ENCODE results near the gene PSAT1. TPM values are rescaled to one million over a fixed set of nuclear protein-coding genes. Genes with fewer than 3 reads are reported as not detected.

The PSAT1 gene
- total and polyA plus RNA-seq, 5 donors: 1.0 to 2.3 (median 1.4) TPM

- H3K9me3 ChIP-seq (ENCODE audit: control insufficient read depth, low read length): no peaks in the 10 kb centered on the region
- DNase-seq: no peak
- no peak overlapping the region for H3K4me3 ChIP-seq (ENCODE audit: low read length)
- H3K27ac ChIP-seq (ENCODE audit: low read length): no peak overlapping the region
- no peaks in the 10 kb centered on the region for H3K27me3 ChIP-seq (ENCODE audit: control insufficient read depth, insufficient read depth)
- WGBS: 79% methylated on average over 1 of the region's 1 CpG
- no peak for ATAC-seq
- intact Hi-C loops (cut with DNase I): no loop called here
- H3K4me1 ChIP-seq (ENCODE audit: control insufficient read depth, insufficient read depth, low read length): no peaks in the 10 kb centered on the region
Observed at GRCh38 chr9:78304357-78304756, 7.4 kb downstream of the PSAT1 start.

GRCh38 chr9:78306222-78307076 is 9.5 kb downstream of the PSAT1 start:
- H3K4me3 ChIP-seq (ENCODE audit: low read length): no peak overlapping the region
- ATAC-seq: no peak
- H3K27ac ChIP-seq (ENCODE audit: low read length): no peak overlapping the region
- H3K27me3 ChIP-seq (ENCODE audit: control insufficient read depth, insufficient read depth): no peaks in the 10 kb centered on the region
- intact Hi-C loops (cut with DNase I): no loop called here
- H3K4me1 ChIP-seq (ENCODE audit: control insufficient read depth, insufficient read depth, low read length): no peaks in the 10 kb centered on the region
- no peaks in the 10 kb centered on the region for H3K9me3 ChIP-seq (ENCODE audit: control insufficient read depth, low read length)
- DNase-seq: no peak
- 92% methylated on average over 16 of the region's 16 CpGs for WGBS

GRCh38 chr9:78307360-78307759 is 10.4 kb downstream of the PSAT1 start:
- no peak for DNase-seq
- Histone ChIP-seq H3K4me1 (ENCODE audit: control insufficient read depth, insufficient read depth, low read length) (no peaks in the 10 kb centered on the region), H3K9me3 (ENCODE audit: control insufficient read depth, low read length) (no peaks in the 10 kb centered on the region), H3K27ac (ENCODE audit: low read length) (no peak overlapping the region), H3K27me3 (ENCODE audit: control insufficient read depth, insufficient read depth) (no peaks in the 10 kb centered on the region), H3K4me3 (ENCODE audit: low read length) (no peak overlapping the region)
- intact Hi-C loops (cut with DNase I): no loop called here
- no peak for ATAC-seq
- WGBS: 78% methylated on average over 2 of the region's 2 CpGs

- DNase-seq (no peak), ATAC-seq (no peak)
- H3K9me3 ChIP-seq (ENCODE audit: control insufficient read depth, low read length): no peaks in the 10 kb centered on the region
- intact Hi-C loops (cut with DNase I): no loop called here
- no peak overlapping the region for H3K4me3 ChIP-seq (ENCODE audit: low read length)
- no peaks in the 10 kb centered on the region for H3K27me3 ChIP-seq (ENCODE audit: control insufficient read depth, insufficient read depth)
- WGBS: 69% methylated on average over 6 of the region's 6 CpGs
- H3K27ac ChIP-seq (ENCODE audit: low read length): no peak overlapping the region
- H3K4me1 ChIP-seq (ENCODE audit: control insufficient read depth, insufficient read depth, low read length): no peaks in the 10 kb centered on the region
Observed at GRCh38 chr9:78309066-78309465, 12.1 kb downstream of the PSAT1 start.

GRCh38 chr9:78311075-78311474 is 14.2 kb downstream of the PSAT1 start:
- H3K9me3 ChIP-seq (ENCODE audit: control insufficient read depth, low read length): no peaks in the 10 kb centered on the region
- H3K4me1 ChIP-seq (ENCODE audit: control insufficient read depth, insufficient read depth, low read length): peaks cover 2% of the 10 kb centered on the region
- H3K27ac ChIP-seq (ENCODE audit: low read length): no peak overlapping the region
- DNase-seq (no peak), ATAC-seq (no peak)
- 95% methylated on average over 5 of the region's 5 CpGs for WGBS
- intact Hi-C loops (cut with DNase I): no loop called here
- no peaks in the 10 kb centered on the region for H3K27me3 ChIP-seq (ENCODE audit: control insufficient read depth, insufficient read depth)
- no peak overlapping the region for H3K4me3 ChIP-seq (ENCODE audit: low read length)

GRCh38 chr9:78311886-78312524 is 15.1 kb downstream of the PSAT1 start:
- ATAC-seq (no peak), DNase-seq (no peak)
- Histone ChIP-seq H3K4me3 (ENCODE audit: low read length) (no peak overlapping the region), H3K4me1 (ENCODE audit: control insufficient read depth, insufficient read depth, low read length) (peaks cover 2% of the 10 kb centered on the region), H3K27ac (ENCODE audit: low read length) (no peak overlapping the region), H3K27me3 (ENCODE audit: control insufficient read depth, insufficient read depth) (no peaks in the 10 kb centered on the region), H3K9me3 (ENCODE audit: control insufficient read depth, low read length) (no peaks in the 10 kb centered on the region)
- 62% methylated on average over 9 of the region's 9 CpGs for WGBS
- intact Hi-C loops (cut with DNase I): no loop called here

GRCh38 chr9:78314550-78314949 is 17.6 kb downstream of the PSAT1 start:
- H3K4me3 ChIP-seq (ENCODE audit: low read length): no peak overlapping the region
- no peaks in the 10 kb centered on the region for H3K27me3 ChIP-seq (ENCODE audit: control insufficient read depth, insufficient read depth)
- no peak overlapping the region for H3K27ac ChIP-seq (ENCODE audit: low read length)
- no peak for DNase-seq
- intact Hi-C loops (cut with DNase I): no loop called here
- 91% methylated on average over 5 of the region's 5 CpGs for WGBS
- H3K4me1 ChIP-seq (ENCODE audit: control insufficient read depth, insufficient read depth, low read length): peaks cover 5% of the 10 kb centered on the region
- no peak for ATAC-seq
- H3K9me3 ChIP-seq (ENCODE audit: control insufficient read depth, low read length): no peaks in the 10 kb centered on the region

- intact Hi-C loops (cut with DNase I): no loop called here
- no peak overlapping the region for H3K27ac ChIP-seq (ENCODE audit: low read length)
- DNase-seq: no peak
- ATAC-seq: peak in 1 of 2 donors; percentile 22
- no peak overlapping the region for H3K4me3 ChIP-seq (ENCODE audit: low read length)
- no peaks in the 10 kb centered on the region for H3K9me3 ChIP-seq (ENCODE audit: control insufficient read depth, low read length)
- H3K27me3 ChIP-seq (ENCODE audit: control insufficient read depth, insufficient read depth): no peaks in the 10 kb centered on the region
- WGBS: 40% methylated on average over 8 of the region's 8 CpGs
- peaks cover 5% of the 10 kb centered on the region for H3K4me1 ChIP-seq (ENCODE audit: control insufficient read depth, insufficient read depth, low read length)
Observed at GRCh38 chr9:78314953-78315870, 18.3 kb downstream of the PSAT1 start.

GRCh38 chr9:78316166-78316892 is 19.4 kb downstream of the PSAT1 start:
- intact Hi-C loops (cut with DNase I): no loop called here
- no peak for DNase-seq
- no peak overlapping the region for H3K27ac ChIP-seq (ENCODE audit: low read length)
- H3K27me3 ChIP-seq (ENCODE audit: control insufficient read depth, insufficient read depth): no peaks in the 10 kb centered on the region
- no peak for ATAC-seq
- 88% methylated on average over 11 of the region's 11 CpGs for WGBS
- no peak overlapping the region for H3K4me3 ChIP-seq (ENCODE audit: low read length)
- H3K4me1 ChIP-seq (ENCODE audit: control insufficient read depth, insufficient read depth, low read length): peaks cover 5% of the 10 kb centered on the region
- H3K9me3 ChIP-seq (ENCODE audit: control insufficient read depth, low read length): no peaks in the 10 kb centered on the region

GRCh38 chr9:78319197-78320029 is 22.5 kb downstream of the PSAT1 start:
- DNase-seq: peak in 2 of 3 donors; percentile 18 to 69

More at GRCh38 chr9:78319197-78320029, 22.5 kb downstream of the PSAT1 start:
- Histone ChIP-seq H3K27ac (ENCODE audit: low read length) (no peak overlapping the region), H3K4me3 (ENCODE audit: low read length) (no peak overlapping the region), H3K4me1 (ENCODE audit: control insufficient read depth, insufficient read depth, low read length) (peaks cover 5% of the 10 kb centered on the region), H3K27me3 (ENCODE audit: control insufficient read depth, insufficient read depth) (no peaks in the 10 kb centered on the region), H3K9me3 (ENCODE audit: control insufficient read depth, low read length) (no peaks in the 10 kb centered on the region)
- peak in 1 of 2 donors; percentile 36 for ATAC-seq
- intact Hi-C loops (cut with DNase I): no loop called here
- WGBS: 87% methylated on average over 6 of the region's 6 CpGs

Data from right cardiac atrium (tissue), 5 donors.